Gastrocnemius medialis (tissue), 4 donors: ENCODE data around the gene ZNF506. TPM values are rescaled to one million over a fixed set of nuclear protein-coding genes. Genes with fewer than 3 reads are reported as not detected.

Experiments
- ATAC-seq, 2 donors: fragments of 150-250 bp; one replicate each; pipeline ENCODE4 v1.9.1; 2016
- DNase-seq, 2 donors: peaks; one replicate each; pipeline ENCODE4 v3.0.0-alpha.2; 2019
- H3K27ac ChIP-seq, 4 donors: fragments of 200-600 bp; sonication (generic); 1 replicate in 1 of 4; 2 replicates in 3 of 4; pipeline ENCODE4 v1.5.1; 2016 to 2018; ENCODE audit warnings: mild to moderate bottlenecking in 2 of 4, moderate library complexity in 1 of 4
- H3K27me3 ChIP-seq, 3 donors: fragments of 200-600 bp; sonication (generic) in 2 of 3; 1 replicate in 1 of 3; 2 replicates in 2 of 3; pipeline versions ENCODE4 v1.5.1 to v1.6.0; 2016 to 2019; ENCODE audit warnings: mild to moderate bottlenecking in 1 of 3, moderate library complexity in 1 of 3
- H3K36me3 ChIP-seq, 2 donors: fragments of 200-600 bp; sonication (generic) in 1 of 2; one replicate each; pipeline ENCODE4 v1.5.1; 2017 to 2018
- H3K4me1 ChIP-seq, 2 donors: fragments of 200-600 bp; sonication (generic) in 1 of 2; one replicate each; pipeline ENCODE4 v1.5.1; 2016 to 2017; ENCODE audit warnings: mild to moderate bottlenecking in 2 of 2
- H3K4me3 ChIP-seq, 4 donors: fragments of 200-600 bp; sonication (generic) in 3 of 4; 1 replicate in 1 of 4; 2 replicates in 3 of 4; pipeline ENCODE4 v1.5.1; 2016 to 2019; ENCODE audit warnings: mild to moderate bottlenecking in 2 of 4
- H3K9me3 ChIP-seq, 3 donors: fragments of 200-600 bp; sonication (generic) in 2 of 3; 1 replicate in 1 of 3; 2 replicates in 2 of 3; pipeline ENCODE4 v1.5.1; 2016 to 2019
- CTCF ChIP-seq, 5 experiments: fragments of 450-650 bp in 3 of 5; fragments of 200-600 bp in 2 of 5; sonication (generic) in 2 of 5; IDR thresholded peaks in 4 of 5; conservative IDR thresholded peaks in 1 of 5; 1 replicate in 4 of 5; 2 replicates in 1 of 5; pipeline ENCODE4 v1.5.1; 2016 to 2019; ENCODE audit warnings: antibody characterized with exemption in 5 of 5, mild to moderate bottlenecking in 3 of 5, moderate library complexity in 3 of 5
- POLR2A ChIP-seq, 2 donors: fragments of 450-650 bp; IDR thresholded peaks; one replicate each; pipeline ENCODE4 v1.6.1; 2017; ENCODE audit warnings: antibody characterized with exemption in 2 of 2, mild to moderate bottlenecking in 2 of 2, moderate library complexity in 2 of 2
- in situ Hi-C, 4 donors: fragments of 200-750 bp; cut with MboI; loops; one replicate each; pipeline versions ENCODE4 v1.15.0 to v1.8.0; 2017; ENCODE audit warnings: low sequenced_read_pairs in 4 of 4
- intact Hi-C: fragments of 100-400 bp; cut with DNase I; formaldehyde crosslinking; loops from one replicate; pipeline ENCODE4 v1.15.1; 2023; ENCODE audit warnings: low total_unique reads
- total RNA-seq, 4 donors: library from RNA; depleted of rRNA; stranded (reverse); fragments of >200 nt; gene quantifications; one replicate each; pipeline versions ENCODE4 v1.1.0 to v1.2.3, GENCODE V29; 2016

ZNF506 gene
- total RNA-seq, 4 donors from 2014 or later: 6.3 to 18.7 (median 14.9) TPM

DNA sequence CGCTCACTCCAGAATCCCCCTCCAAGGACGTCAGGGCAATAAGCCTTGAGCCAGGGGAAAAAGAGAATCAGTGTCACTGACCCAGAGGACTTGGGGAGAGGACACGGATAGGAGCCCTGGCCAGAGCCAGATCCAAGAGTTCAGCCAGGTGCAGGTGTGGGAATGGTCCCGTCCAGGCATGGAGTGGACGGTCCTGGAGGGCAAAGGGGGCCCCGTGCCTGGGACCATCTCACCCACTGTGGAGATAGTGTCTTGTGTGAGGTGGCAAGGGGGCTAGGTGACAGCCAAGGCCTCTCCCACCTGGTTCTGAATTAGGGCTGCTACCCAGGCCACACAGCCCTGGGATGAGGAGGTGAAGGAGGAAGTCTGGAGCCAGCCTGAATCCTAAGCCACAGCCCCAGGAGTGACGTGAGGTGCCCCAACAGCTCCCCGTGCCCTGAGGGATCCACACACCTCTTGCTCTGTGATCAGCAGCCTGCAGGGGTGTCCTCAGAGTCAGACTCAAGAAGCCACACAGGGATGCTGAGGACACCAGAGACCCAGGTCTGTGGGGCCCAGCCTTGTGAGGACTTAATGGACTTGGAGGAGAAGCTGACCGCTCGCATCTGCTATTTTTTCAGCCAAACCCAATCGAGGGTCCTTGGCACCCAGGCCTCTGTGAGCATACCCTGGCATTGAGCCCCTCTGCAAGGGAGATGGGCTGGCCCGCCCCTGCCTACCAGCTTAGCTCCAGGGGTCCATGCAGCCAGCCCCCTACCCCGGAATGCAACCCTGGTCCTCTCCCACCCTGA lies 72.2 kb downstream of the ZNF506 start:
- no peaks in the 10 kb centered on the region for H3K4me1 ChIP-seq
- no peaks in the 10 kb centered on the region for H3K36me3 ChIP-seq
- no peaks in the 10 kb centered on the region for H3K9me3 ChIP-seq
- in situ Hi-C loops: no loop called here
- TF ChIP-seq POLR2A (IDR thresholded peaks at IDR 0.05) (no peak), CTCF (IDR thresholded peaks at IDR 0.05 in 4 of 5, conservative IDR thresholded peaks at IDR 0.05 in 1 of 5) (no peak)
- no peaks in the 10 kb centered on the region for H3K27me3 ChIP-seq
- no peak overlapping the region for H3K27ac ChIP-seq
- H3K4me3 ChIP-seq: no peak overlapping the region
- intact Hi-C loops: no loop called here
- no peak for ATAC-seq
- no peak for DNase-seq

DNA sequence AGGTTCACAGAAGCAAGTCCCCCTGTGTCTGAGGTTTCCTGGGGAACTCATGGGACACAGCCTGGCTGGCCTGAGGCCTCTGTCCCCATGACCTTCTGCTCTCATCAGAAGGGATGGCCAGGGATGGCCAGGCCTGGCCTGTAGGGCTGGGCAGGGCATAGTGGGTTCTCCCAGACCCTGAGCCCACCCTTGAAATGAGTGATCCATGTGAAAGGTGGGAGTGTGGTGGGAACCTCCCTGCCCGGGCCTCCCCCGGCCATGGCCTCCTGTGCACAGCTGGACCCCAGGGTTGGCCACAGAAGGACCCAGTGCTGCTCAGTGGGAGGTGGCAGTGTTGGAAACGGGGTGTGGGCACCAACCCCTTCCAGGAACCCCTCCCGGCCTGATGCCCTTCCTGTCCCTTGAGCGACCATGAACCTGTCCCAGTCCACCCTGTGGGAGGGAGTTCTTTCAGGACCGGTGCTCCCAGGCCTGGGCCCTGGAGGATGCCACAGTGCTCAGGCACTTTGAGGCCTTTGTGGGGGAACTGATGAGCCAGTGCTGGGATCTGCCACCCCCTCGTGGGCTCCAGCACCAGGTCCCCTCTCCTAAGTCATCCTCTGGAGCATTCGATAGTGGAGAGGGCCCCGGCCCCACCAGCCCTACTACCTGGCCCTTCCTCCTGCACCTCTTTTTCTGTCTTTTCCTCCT lies 73.2 kb downstream of the ZNF506 start:
- Histone ChIP-seq H3K9me3 (no peaks in the 10 kb centered on the region), H3K36me3 (no peaks in the 10 kb centered on the region), H3K4me3 (no peak overlapping the region), H3K27me3 (no peaks in the 10 kb centered on the region), H3K4me1 (no peaks in the 10 kb centered on the region), H3K27ac (no peak overlapping the region)
- TF ChIP-seq CTCF (IDR thresholded peaks at IDR 0.05 in 4 of 5, conservative IDR thresholded peaks at IDR 0.05 in 1 of 5): no peak
- no peak for TF ChIP-seq POLR2A (IDR thresholded peaks at IDR 0.05)
- DNase-seq: no peak
- ATAC-seq: no peak
- in situ Hi-C loops (no loop called here), intact Hi-C loops (no loop called here)

DNA sequence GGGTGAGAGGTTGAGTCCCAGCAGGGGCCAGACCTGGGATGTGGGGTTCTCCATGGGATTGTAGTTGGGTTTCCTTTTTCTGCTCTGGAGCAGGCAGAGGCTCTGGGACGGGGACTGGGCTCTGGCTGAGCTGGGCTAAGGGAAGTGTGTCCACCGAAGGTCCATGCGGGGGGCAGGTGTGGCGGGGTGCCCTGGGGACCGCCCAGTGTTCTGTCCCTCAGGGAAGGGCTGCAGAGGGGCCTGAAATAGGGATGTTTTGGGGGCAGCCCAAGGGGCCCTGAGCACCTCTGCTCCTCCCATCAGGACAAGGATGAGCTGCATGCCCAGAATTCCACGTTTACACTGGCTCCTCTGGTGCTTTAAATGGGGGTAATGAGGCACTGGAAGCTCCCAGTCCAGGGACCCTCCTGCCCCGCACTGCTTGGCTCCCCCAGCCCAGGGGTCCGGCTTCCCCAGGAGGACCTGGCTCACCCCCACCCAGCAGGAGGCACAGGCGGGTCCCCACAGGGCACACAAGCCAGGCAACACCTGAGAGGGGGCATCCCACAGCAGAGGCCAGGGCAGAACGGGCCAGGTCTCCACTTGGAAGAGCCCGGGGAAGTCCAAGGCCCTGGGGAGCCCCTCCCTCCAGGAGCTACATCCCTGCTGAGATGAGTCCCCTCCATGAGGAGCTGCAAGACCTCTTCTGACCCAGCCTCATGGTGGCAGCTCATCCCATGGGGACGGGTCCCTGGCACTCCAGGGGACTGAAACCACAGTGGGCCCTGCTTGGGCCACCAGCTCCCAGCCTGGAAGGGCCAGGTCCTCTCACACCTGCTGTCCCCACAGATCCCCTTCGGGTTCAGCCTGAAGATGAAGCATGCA lies 74.0 kb downstream of the ZNF506 start:
- H3K9me3 ChIP-seq: no peaks in the 10 kb centered on the region
- H3K27me3 ChIP-seq: no peaks in the 10 kb centered on the region
- in situ Hi-C loops: no loop called here
- ATAC-seq (no peak), DNase-seq (no peak)
- H3K4me1 ChIP-seq: no peaks in the 10 kb centered on the region
- H3K4me3 ChIP-seq: no peak overlapping the region
- no peak overlapping the region for H3K27ac ChIP-seq
- TF ChIP-seq POLR2A (IDR thresholded peaks at IDR 0.05): no peak
- no peak for TF ChIP-seq CTCF (IDR thresholded peaks at IDR 0.05 in 4 of 5, conservative IDR thresholded peaks at IDR 0.05 in 1 of 5)
- intact Hi-C loops: no loop called here
- H3K36me3 ChIP-seq: no peaks in the 10 kb centered on the region

DNA sequence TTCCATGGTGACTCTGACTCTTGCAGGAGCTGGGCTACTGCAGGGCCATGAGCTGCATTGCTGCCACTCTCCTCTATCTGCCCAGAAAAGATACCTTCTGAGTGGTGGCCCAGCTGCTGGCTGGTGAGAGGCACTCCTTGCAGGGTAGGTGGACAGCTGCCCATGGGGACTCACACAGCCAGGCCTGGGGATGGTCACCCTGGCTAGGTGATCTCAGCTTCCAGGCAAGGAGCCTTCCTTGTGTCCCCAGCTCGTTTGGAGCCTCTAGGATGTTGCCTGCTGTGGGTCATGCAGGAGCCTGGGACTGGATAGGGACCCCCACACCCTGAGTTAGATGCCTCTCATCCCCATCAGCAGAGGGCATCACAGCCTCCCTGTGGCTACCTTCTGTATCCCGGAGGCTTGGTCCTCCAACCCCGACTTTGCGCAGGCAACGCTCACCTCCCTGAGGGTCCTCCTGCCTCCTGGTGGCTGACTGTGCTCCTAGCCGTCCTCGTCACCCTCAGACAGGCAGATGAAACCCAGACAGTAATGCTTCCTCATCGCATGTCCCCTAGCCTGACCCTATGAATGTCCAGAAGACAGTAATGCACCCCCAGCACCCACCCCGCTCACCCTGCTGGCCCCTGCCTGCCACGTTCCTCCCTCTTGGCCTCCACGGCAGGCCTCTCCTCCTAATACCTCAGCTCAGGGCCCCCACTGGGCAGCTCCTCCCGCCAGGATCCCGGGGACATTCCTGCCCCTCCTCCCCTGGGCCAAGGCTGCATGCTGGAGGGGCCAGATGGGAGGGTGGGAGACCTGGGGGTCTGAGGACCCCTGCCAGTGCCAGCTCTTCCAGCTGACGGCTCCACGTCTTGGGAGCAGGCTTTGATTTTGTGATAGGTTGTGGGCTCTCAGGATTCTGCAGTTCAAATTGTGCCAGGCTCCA lies 75.0 kb downstream of the ZNF506 start:
- Histone ChIP-seq H3K4me1 (no peaks in the 10 kb centered on the region), H3K27me3 (no peaks in the 10 kb centered on the region), H3K4me3 (no peak overlapping the region), H3K27ac (no peak overlapping the region), H3K36me3 (no peaks in the 10 kb centered on the region), H3K9me3 (no peaks in the 10 kb centered on the region)
- no peak for ATAC-seq
- no peak for TF ChIP-seq POLR2A (IDR thresholded peaks at IDR 0.05)
- no peak for TF ChIP-seq CTCF (IDR thresholded peaks at IDR 0.05 in 4 of 5, conservative IDR thresholded peaks at IDR 0.05 in 1 of 5)
- intact Hi-C loops: no loop called here
- in situ Hi-C loops: no loop called here
- no peak for DNase-seq
